Dendritic cell treated with granulocyte-macrophage colony-stimulating factor and Interleukin-4, amounts not matched to agents 40 ng/mL and 50 ng/mL, for 4 days (primary cell): ENCODE results near the gene CCDC172.

Source experiments
- H3K27ac Mint-ChIP-seq: one replicate; pipeline ENCODE4 v1.8.0; 2022; ENCODE audit warnings: mild to moderate bottlenecking, mixed read lengths
- H3K27me3 Mint-ChIP-seq: one replicate; pipeline ENCODE4 v1.8.0; 2022; ENCODE audit warnings: mild to moderate bottlenecking, mixed read lengths
- H3K36me3 Mint-ChIP-seq: one replicate; pipeline ENCODE4 v1.8.0; 2022; ENCODE audit warnings: low read depth, mixed read lengths
- H3K4me1 Mint-ChIP-seq: one replicate; pipeline ENCODE4 v1.8.0; 2022; ENCODE audit warnings: low read depth, mixed read lengths
- H3K4me3 Mint-ChIP-seq: one replicate; pipeline ENCODE4 v1.8.0; 2022; ENCODE audit warnings: mild to moderate bottlenecking, moderate library complexity, mixed read lengths
- H3K9me3 Mint-ChIP-seq: one replicate; pipeline ENCODE4 v1.8.0; 2022; ENCODE audit warnings: mixed read lengths
- intact Hi-C: fragments of 100-400 bp; cut with micrococcal nuclease; formaldehyde crosslinking; loops from one replicate; pipeline ENCODE4 v1.15.0; 2022

The CCDC172 gene

GRCh38 chr10:116324227-116324950, at the start of gene CCDC172:
Gene CCDC172, plus strand, starts transcription at chr10:116324448. Its CDS starts 564 bp downstream, at chr10:116325012.
- no peak within 1 kb of the TSS for H3K4me3 Mint-ChIP-seq
- peaks cover 4% of the 10 kb centered on the region for H3K27me3 Mint-ChIP-seq
- no peak within 1 kb of the TSS for H3K27ac Mint-ChIP-seq
- H3K36me3 Mint-ChIP-seq = no peaks in the 10 kb centered on the region
- no peaks in the 10 kb centered on the region for H3K9me3 Mint-ChIP-seq
- H3K4me1 Mint-ChIP-seq = no peaks in the 10 kb centered on the region
- intact Hi-C loops = no loop called here

GRCh38 chr10:116276981-116277380, 47.3 kb upstream of the CCDC172 start:
- H3K27me3 Mint-ChIP-seq = peaks cover 50% of the 10 kb centered on the region
- intact Hi-C loops = no loop called here

GRCh38 chr10:116278846-116279245, 45.4 kb upstream of the CCDC172 start:
- Mint-ChIP-seq H3K4me1 (peaks cover 7% of the 10 kb centered on the region), H3K9me3 (no peaks in the 10 kb centered on the region), H3K36me3 (no peaks in the 10 kb centered on the region)

More at GRCh38 chr10:116276981-116277380, 47.3 kb upstream of the CCDC172 start:
- Mint-ChIP-seq H3K36me3 (no peaks in the 10 kb centered on the region), H3K4me1 (peaks cover 18% of the 10 kb centered on the region), H3K4me3 (no peak overlapping the region), H3K9me3 (no peaks in the 10 kb centered on the region), H3K27ac (no peak overlapping the region)

GRCh38 chr10:116281775-116282174, 42.5 kb upstream of the CCDC172 start:
- Mint-ChIP-seq H3K36me3 (no peaks in the 10 kb centered on the region), H3K27me3 (peaks cover 12% of the 10 kb centered on the region), H3K27ac (no peak overlapping the region), H3K4me3 (no peak overlapping the region), H3K9me3 (no peaks in the 10 kb centered on the region), H3K4me1 (no peaks in the 10 kb centered on the region)
- intact Hi-C loops = no loop called here

More at GRCh38 chr10:116278846-116279245, 45.4 kb upstream of the CCDC172 start:
- Mint-ChIP-seq H3K27me3 (peaks cover 33% of the 10 kb centered on the region), H3K4me3 (no peak overlapping the region), H3K27ac (no peak overlapping the region)
- intact Hi-C loops = no loop called here

- H3K4me1 Mint-ChIP-seq = no peaks in the 10 kb centered on the region
- H3K27ac Mint-ChIP-seq = no peak overlapping the region
- intact Hi-C loops = loop anchor here (5.0 kb wide), 1 partner anchor 579 kb away; no protein-coding TSS in a partner anchor
- H3K4me3 Mint-ChIP-seq = no peak overlapping the region
- no peaks in the 10 kb centered on the region for H3K9me3 Mint-ChIP-seq
- no peaks in the 10 kb centered on the region for H3K36me3 Mint-ChIP-seq
- H3K27me3 Mint-ChIP-seq = peaks cover 11% of the 10 kb centered on the region
Measured at GRCh38 chr10:116286626-116287200, 37.5 kb upstream of the CCDC172 start.

GRCh38 chr10:116287906-116288501, 36.2 kb upstream of the CCDC172 start:
- intact Hi-C loops = loop anchor here (5.0 kb wide), 1 partner anchor 581 kb away; no protein-coding TSS in a partner anchor
- Mint-ChIP-seq H3K27me3 (peaks cover 11% of the 10 kb centered on the region), H3K36me3 (no peaks in the 10 kb centered on the region), H3K27ac (no peak overlapping the region), H3K9me3 (no peaks in the 10 kb centered on the region), H3K4me1 (no peaks in the 10 kb centered on the region), H3K4me3 (no peak overlapping the region)

GRCh38 chr10:116289652-116290051, 34.6 kb upstream of the CCDC172 start:
- Mint-ChIP-seq H3K9me3 (no peaks in the 10 kb centered on the region), H3K4me1 (no peaks in the 10 kb centered on the region), H3K4me3 (no peak overlapping the region), H3K36me3 (no peaks in the 10 kb centered on the region), H3K27ac (no peak overlapping the region), H3K27me3 (peaks cover 9% of the 10 kb centered on the region)
- intact Hi-C loops = loop anchor here (5.0 kb wide), 1 partner anchor 582 kb away; no protein-coding TSS in a partner anchor

- H3K9me3 Mint-ChIP-seq = no peaks in the 10 kb centered on the region
- no peaks in the 10 kb centered on the region for H3K36me3 Mint-ChIP-seq
Measured at GRCh38 chr10:116292493-116292892, 31.8 kb upstream of the CCDC172 start.

GRCh38 chr10:116296291-116296721, 27.9 kb upstream of the CCDC172 start:
- H3K9me3 Mint-ChIP-seq = no peaks in the 10 kb centered on the region
- H3K27me3 Mint-ChIP-seq = no peaks in the 10 kb centered on the region
- no peak overlapping the region for H3K27ac Mint-ChIP-seq
- no peaks in the 10 kb centered on the region for H3K4me1 Mint-ChIP-seq
- H3K4me3 Mint-ChIP-seq = no peak overlapping the region
- H3K36me3 Mint-ChIP-seq = no peaks in the 10 kb centered on the region
- intact Hi-C loops = no loop called here

More at GRCh38 chr10:116292493-116292892, 31.8 kb upstream of the CCDC172 start:
- intact Hi-C loops = no loop called here
- Mint-ChIP-seq H3K4me3 (no peak overlapping the region), H3K27me3 (peaks cover 4% of the 10 kb centered on the region), H3K4me1 (no peaks in the 10 kb centered on the region), H3K27ac (no peak overlapping the region)

- Mint-ChIP-seq H3K4me3 (no peak overlapping the region), H3K27ac (no peak overlapping the region), H3K27me3 (no peaks in the 10 kb centered on the region), H3K9me3 (no peaks in the 10 kb centered on the region), H3K4me1 (no peaks in the 10 kb centered on the region), H3K36me3 (no peaks in the 10 kb centered on the region)
- intact Hi-C loops = no loop called here
Measured at GRCh38 chr10:116298586-116298985, 25.7 kb upstream of the CCDC172 start.

- no peaks in the 10 kb centered on the region for H3K4me1 Mint-ChIP-seq
- H3K4me3 Mint-ChIP-seq = no peak overlapping the region
- H3K36me3 Mint-ChIP-seq = no peaks in the 10 kb centered on the region
- no peaks in the 10 kb centered on the region for H3K9me3 Mint-ChIP-seq
- intact Hi-C loops = no loop called here
- no peak overlapping the region for H3K27ac Mint-ChIP-seq
- no peaks in the 10 kb centered on the region for H3K27me3 Mint-ChIP-seq
Measured at GRCh38 chr10:116300542-116300941, 23.7 kb upstream of the CCDC172 start.

- Mint-ChIP-seq H3K27ac (no peak overlapping the region), H3K4me3 (no peak overlapping the region), H3K36me3 (no peaks in the 10 kb centered on the region), H3K27me3 (no peaks in the 10 kb centered on the region), H3K4me1 (no peaks in the 10 kb centered on the region), H3K9me3 (no peaks in the 10 kb centered on the region)
- intact Hi-C loops = no loop called here
Measured at GRCh38 chr10:116304923-116305322, 19.3 kb upstream of the CCDC172 start.

- Mint-ChIP-seq H3K27ac (no peak overlapping the region), H3K4me1 (no peaks in the 10 kb centered on the region), H3K27me3 (no peaks in the 10 kb centered on the region), H3K9me3 (no peaks in the 10 kb centered on the region), H3K36me3 (no peaks in the 10 kb centered on the region), H3K4me3 (no peak overlapping the region)
- intact Hi-C loops = no loop called here
Measured at GRCh38 chr10:116306847-116307246, 17.4 kb upstream of the CCDC172 start.

GRCh38 chr10:116307455-116307854, 16.8 kb upstream of the CCDC172 start:
- no peaks in the 10 kb centered on the region for H3K4me1 Mint-ChIP-seq
- H3K4me3 Mint-ChIP-seq = no peak overlapping the region
- H3K9me3 Mint-ChIP-seq = no peaks in the 10 kb centered on the region
- no peaks in the 10 kb centered on the region for H3K36me3 Mint-ChIP-seq
- no peak overlapping the region for H3K27ac Mint-ChIP-seq
- intact Hi-C loops = no loop called here
- H3K27me3 Mint-ChIP-seq = no peaks in the 10 kb centered on the region
